HepG2 (cell line): ENCODE data around the gene SEMA6B. TPM values are rescaled to one million over a fixed set of nuclear protein-coding genes. Genes with fewer than 3 reads are reported as not detected.

Experiments
- ASH2L ChIP-seq: fragments of 300-600, 200-600 bp; sonication (generic); IDR thresholded peaks from 2 replicates; pipeline ENCODE4 v1.7.0; 2017; ENCODE audit warnings: low read depth, mild to moderate bottlenecking, moderate library complexity, mixed read lengths, low read length; ENCODE audit not compliant: insufficient read length
- CEBPB ChIP-seq: IDR thresholded peaks from 2 replicates; pipeline ENCODE4 v1.6.1; 2011; ENCODE audit warnings: low read depth, low read length, improper control_type of control experiment, borderline replicate concordance
- CHD4 ChIP-seq: fragments of 200-600 bp; sonication (generic); IDR thresholded peaks from 2 replicates; pipeline ENCODE4 v1.7.0; 2017; ENCODE audit warnings: mild to moderate bottlenecking, low read length, borderline replicate concordance
- HMGXB3 ChIP-seq: sonication (generic); formaldehyde crosslinking; IDR thresholded peaks from 2 replicates; pipeline ENCODE4 v1.4.0; 2020; ENCODE audit warnings: missing genetic modification reagents, borderline replicate concordance
- HMGXB4 ChIP-seq, 2 experiments: sonication (generic) in 1 of 2; formaldehyde crosslinking in 1 of 2; IDR thresholded peaks; 2 replicates each; pipeline versions ENCODE4 v1.4.0 to v1.6.1; 2018 to 2020; ENCODE audit warnings: missing genetic modification reagents in 2 of 2, borderline replicate concordance in 1 of 2, low read depth in 1 of 2, mild to moderate bottlenecking in 1 of 2, missing biosample characterization in 1 of 2
- SNAI1 ChIP-seq: sonication (generic); formaldehyde crosslinking; IDR thresholded peaks from 2 replicates; pipeline ENCODE4 v1.5.0; 2020; ENCODE audit warnings: mild to moderate bottlenecking, missing genetic modification reagents, borderline replicate concordance
- TGIF2 ChIP-seq: IDR thresholded peaks from 2 replicates; pipeline ENCODE4 v1.6.1; 2016; ENCODE audit warnings: control low read depth, missing compliant biosample characterization
- ZNF318 ChIP-seq: sonication (generic); formaldehyde crosslinking; IDR thresholded peaks from 2 replicates; pipeline ENCODE4 v1.4.0; 2020; ENCODE audit warnings: mild to moderate bottlenecking, missing genetic modification reagents
- ZNF709 ChIP-seq: sonication (generic); formaldehyde crosslinking; IDR thresholded peaks from 2 replicates; pipeline ENCODE4 v1.5.0; 2020; ENCODE audit warnings: mild to moderate bottlenecking, missing genetic modification reagents
- polyA plus RNA-seq, 8 experiments: library from polyadenylated mRNA; depleted of rRNA in 3 of 8; stranded (reverse) in 7 of 8; unstranded in 1 of 8; fragments of >200 nt; fragmentation: Illumina TruSeq in 4 of 8; extraction: Trizol in 4 of 8; gene quantifications; 2 replicates each; pipeline versions ENCODE4 v1.2.1 to v1.2.3, GENCODE V29; 2011 to 2016; ENCODE audit warnings: low read depth in 4 of 8, missing spikeins in 1 of 8, mixed read lengths in 1 of 8; ENCODE audit not compliant: insufficient read depth in 1 of 8
- total RNA-seq, 5 experiments: library from RNA; depleted of rRNA; stranded (reverse); fragments of >200 nt; fragmentation: Illumina TruSeq; extraction: Trizol; gene quantifications; 2 replicates each; pipeline ENCODE4 v1.2.3, GENCODE V29; 2016; ENCODE audit warnings: low read depth in 1 of 5

The SEMA6B gene
- total and polyA plus RNA-seq, 2 of the 13 experiments (the other 11 are each of a cell fraction or from before 2014, with no cell fraction given): 45.5 to 67.1 TPM

- peak; percentile 72; the same call in 1 of the 2 replicates for TF ChIP-seq CHD4
- TF ChIP-seq ZNF318 (CRISPR knock-in tag): no peak
- no peak for TF ChIP-seq CEBPB
- no peak for TF ChIP-seq HMGXB3 (CRISPR knock-in tag)
- TF ChIP-seq ZNF709: no peak
- peak; percentile 31; the same call in 1 of the 2 replicates for TF ChIP-seq TGIF2 (CRISPR knock-in tag)
- no peak for TF ChIP-seq SNAI1 (CRISPR knock-in tag)
- TF ChIP-seq ASH2L: no peak
- TF ChIP-seq HMGXB4 (CRISPR knock-in tag; IDR thresholded peaks at IDR 0.05; ENCODE audit: borderline replicate concordance in 1 of 2, low read depth in 1 of 2): peak; percentile 36 to 51; a peak in 1 of 4 replicates
These were observed 30.3 kb upstream of the SEMA6B start (continued) for GRCh38 chr19:4589579-4590410.
